GM19351 (cell line): Measurements from ENCODE around the gene NAB2.
"Not testable (repeated sequence)": the region's sequence is repeated elsewhere in the genome, so short reads cannot be mapped to it uniquely, and the experiment has no call there.

Source experiments
- ATAC-seq: cut with Tn5 transposase; IDR thresholded peaks from one replicate; pipeline ENCODE4 v1.9.1; 2021; ENCODE audit warnings: mild to moderate bottlenecking, moderate library complexity; ENCODE audit not compliant: unreplicated experiment

The NAB2 gene

DNA sequence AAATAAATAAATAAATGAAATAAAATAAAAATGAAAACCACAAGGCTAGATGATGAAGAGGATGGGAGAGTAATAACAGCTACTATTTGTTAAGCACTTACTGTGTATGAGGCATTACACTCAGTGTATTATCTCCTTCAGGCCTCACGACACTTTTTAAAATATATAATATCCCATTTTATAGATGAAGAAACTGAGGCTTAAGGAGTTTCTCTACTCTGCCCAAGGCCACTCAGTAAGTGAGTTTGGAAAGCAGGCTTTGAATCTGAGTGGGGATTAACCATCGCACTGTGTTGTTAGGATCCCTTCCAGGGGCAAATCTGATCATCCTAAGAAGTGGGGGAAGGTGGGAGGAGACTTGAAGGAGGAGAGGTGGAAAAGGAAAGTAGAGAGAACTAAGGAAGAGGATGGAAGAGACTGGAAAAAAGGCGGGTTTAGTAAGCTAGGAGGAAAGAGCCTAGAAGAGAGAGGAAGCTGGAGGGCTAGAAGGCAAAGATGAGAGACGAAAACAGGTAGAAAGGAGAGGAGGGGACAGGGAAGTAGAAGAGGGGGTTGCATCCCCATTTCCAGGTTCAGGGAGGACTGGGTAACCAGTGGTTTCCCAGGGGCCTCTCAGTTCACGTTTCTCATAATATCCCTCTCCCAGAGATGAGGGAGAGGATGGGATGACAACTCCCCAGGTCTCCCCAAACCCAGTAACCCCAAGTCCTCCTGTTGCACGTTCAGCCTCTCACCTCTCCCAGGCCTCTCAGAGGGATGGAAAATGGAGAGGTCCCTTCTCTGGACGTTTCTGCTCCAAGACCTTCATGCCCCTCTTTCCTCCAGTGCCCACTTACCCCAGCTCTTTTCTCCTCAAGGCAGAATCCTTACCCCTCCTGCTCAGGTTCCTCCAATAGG is 20.5 kb downstream of the NAB2 start:
- ATAC-seq, result no peak

DNA sequence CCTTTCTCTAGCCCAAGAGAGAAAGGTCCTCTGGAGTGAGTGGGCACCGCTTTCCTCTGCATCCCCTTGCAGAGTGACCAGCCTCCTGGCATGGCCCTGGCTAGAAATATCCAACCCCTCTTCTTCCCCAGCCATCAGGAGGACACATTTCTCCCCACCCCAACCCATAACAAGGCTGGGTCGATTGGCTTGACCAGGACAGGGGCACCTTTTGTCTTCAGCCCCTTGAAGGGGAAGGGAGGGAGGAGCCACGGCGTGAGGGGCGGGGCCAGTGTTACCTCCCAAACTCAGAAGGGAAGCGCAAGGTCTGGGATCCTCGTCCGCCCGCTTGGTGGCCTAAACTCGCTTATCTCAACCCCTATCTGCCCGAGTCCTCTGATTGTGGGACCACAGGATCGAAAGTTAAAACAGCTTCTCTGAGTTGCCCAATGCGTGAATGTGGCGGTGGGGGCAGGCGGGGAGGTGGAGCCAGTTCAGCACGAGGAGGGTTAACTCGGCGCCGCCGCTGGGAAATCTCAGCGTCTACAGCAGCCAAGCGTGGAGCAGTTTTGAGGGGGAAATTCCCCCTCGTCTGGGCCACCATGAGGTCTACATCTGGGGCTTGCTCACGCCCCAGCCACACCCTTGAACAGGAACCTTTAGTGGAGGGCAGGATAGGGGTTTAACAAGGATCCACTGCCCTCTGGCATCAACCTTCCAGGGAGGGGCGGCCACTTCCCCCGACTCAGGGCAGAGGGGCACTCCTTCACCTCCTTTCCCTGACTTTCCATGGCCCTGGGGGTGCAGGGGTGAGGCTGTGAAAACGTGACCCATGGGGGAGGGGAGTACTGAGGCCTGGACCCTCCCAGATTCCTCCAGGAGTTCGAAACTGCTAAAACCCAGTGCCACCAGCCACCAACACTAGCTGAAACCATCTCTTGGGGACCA is 21.5 kb downstream of the NAB2 start:
- peak; percentile 46 for ATAC-seq

DNA sequence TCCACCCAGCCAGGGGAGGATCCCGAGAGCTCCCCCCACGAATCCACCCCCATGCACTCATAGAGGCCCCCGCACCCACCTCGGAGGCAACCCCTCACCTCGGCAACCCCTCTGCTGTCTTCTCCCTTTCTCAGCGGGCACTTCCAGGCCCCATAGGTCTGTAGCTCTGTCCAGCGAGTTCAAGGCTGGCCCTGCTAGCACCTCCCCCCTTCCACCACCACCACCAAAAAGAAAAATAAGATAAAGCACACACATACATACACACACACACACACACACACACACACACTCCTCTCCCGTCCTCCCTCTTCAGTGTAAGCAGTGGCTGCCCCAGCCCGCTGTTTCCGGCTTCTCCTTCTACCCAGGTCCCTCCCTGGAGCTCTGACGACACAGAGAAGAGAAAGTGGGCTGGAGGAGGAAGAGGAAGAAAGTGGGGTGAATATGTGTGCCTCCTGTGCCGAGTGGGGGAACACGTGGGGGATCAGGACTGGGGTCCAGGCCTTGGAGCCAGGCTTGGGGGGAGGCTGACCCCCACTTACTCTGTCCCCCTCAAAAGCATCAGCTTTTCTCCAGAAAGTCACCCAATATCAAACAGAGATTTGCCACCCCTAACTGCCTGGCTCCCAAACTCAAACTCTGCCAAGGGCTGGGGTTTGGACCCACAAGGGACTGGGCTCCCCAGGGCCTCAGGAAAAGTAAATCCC is 22.3 kb downstream of the NAB2 start, which contains the start of gene STAT6:
TSS of gene STAT6 (minus strand) at position 332 of the 704 bp plus-strand sequence. CDS start 3,084 bp downstream, outside the sequence.
- ATAC-seq, result peak; percentile 67

DNA sequence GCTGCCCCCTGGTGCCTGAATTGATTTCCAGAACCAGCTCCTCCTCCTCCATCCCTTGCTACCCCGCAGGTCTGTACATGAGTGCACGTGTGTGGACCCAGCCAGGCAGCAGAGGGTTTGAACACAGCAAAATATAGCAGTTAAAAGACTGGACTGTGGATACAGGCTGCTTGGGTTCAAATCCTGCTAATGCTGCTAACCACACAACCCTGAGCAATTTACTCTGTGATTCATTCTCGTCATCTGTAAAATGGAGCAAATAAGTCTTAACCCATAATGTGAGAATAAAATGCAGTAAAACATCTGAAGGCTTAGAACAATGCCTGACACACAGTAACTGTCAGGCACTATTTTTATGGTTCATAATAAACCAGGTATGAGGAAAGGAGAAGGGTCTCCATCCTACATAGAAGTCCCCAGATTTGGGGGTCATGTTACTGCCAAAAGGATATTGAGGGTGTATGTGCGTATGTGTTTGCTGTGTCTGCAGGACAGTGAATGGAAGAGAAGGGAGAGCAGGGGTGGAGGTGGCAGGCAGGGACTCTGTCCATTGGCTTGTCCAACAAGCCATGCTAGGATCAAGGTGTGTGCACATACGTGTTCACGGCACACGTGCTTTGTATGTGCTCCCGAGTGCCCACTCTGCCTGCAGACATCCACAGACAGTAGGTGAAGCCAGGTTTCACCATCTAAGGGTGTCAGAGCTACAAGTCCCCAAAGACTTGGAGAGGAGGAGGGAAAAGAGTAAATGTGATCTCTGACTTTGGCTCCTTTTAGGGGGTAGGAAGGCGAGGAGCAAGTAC is 23.8 kb downstream of the NAB2 start:
- ATAC-seq, result peak; percentile 63

DNA sequence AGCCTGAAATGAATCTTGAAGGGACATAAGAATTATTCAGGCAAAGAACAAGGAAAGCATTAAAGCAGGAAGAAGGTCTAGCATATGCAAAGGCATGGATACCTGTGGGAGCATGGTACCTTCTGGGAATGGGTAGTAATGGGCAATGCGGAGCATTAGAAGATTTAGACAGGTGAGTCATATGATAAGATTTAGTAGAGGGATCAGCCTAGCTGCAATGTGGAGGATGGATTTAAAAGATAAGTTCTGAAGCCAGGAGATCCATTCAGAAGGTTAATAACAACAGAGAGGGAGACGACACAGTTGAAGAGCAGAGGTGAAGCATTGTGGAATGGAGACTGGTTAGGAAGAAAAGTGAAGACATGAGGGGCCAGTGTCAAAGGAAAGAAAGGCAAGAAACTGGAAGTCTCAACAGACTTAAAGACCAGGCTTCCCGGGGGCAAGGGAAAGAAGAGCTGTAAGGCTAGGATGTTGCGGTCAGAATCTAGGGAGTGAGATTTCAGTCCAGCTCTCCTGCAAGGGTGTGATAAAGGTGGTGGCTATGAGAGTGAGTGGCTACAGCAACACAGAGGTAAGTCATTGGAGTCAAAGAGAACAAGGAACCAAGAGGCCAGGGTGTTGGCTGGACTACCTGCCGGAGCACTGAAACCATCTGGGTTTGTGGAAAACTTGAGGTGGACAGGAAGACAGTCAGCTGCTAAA is 27.8 kb downstream of the NAB2 start:
- ATAC-seq, result no peak

DNA sequence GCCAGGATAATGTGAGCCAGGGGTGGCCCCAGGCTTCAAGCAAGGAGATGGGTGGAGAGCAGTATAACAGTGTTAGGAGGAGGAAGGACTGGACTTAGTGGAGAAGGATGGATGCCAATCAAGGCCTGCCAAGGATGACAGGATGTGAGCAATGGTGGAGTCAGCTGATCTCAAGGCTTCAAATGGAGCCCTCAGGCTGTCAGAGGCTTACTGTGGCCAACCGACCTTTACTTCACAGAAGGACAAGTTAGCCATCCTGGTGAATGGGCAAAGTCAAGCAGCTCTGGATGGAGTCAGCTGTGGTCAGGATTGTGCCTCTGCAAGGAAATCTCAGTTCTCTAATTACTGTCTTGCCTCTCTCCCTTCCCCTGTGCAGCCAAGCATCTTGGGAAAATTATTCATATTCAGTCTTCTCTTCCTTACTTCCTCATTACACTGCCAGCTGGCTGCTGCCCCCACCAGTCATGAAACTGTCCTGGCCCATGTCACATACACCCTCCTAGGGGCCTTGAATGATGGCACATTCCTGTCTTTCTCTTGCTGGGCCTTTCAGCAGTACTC is 29.9 kb downstream of the NAB2 start:
- no peak for ATAC-seq

DNA sequence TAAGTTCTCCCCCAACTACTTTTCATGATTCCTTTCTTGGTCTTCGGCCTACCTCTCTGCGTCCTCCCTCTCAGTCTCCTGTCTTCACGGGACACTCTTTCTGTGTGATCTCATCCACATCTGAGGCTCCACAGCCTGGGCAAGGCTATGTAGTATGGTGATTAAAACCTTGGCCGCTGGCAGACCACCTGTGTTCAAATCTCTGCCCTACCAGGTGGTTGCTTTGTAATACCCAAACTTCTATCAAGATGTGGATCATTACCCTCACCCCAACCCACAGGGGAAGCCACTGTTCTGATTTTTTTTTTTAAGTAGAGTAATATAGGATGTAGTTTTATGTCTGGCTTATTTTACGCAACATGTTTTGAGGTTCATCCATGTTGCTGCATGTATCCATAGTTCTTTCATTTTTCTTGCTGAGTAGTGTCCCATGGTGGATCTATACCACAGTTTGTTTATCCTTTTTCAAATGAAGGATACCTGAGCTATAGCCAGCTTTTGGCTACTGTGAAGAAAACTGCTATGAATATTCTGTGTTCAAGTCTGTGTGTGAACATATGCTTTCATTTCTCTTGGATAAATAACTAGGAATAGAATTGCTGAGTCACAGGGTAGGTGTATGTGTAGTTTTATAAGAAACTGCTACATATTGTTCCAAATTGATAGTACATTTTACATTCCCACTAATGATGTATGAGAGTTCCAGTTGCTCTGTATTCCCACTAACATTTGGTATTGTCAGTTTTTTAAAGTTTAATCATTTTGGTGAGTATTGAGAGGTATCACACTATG is 30.6 kb downstream of the NAB2 start:
- ATAC-seq, result no peak

DNA sequence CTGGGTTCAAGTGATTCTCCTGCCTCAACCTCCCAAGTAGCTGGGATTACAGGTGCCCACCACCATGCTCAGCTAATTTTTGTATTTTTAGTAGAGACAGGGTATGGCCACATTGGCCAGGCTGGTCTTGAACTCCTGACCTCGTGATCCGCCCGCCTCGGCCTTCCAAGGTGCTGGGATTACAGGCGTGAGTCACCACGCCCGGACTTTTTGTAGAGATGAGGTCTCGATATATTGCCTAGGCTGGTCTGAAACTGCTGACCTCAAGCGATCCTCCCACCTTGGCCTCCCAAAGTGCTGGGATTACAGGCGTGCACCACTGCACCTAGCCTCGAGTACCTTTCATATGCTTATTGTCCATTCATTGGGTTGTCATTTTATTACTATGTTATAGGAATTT is 31.8 kb downstream of the NAB2 start:
- ATAC-seq, result not testable (repeated sequence)

DNA sequence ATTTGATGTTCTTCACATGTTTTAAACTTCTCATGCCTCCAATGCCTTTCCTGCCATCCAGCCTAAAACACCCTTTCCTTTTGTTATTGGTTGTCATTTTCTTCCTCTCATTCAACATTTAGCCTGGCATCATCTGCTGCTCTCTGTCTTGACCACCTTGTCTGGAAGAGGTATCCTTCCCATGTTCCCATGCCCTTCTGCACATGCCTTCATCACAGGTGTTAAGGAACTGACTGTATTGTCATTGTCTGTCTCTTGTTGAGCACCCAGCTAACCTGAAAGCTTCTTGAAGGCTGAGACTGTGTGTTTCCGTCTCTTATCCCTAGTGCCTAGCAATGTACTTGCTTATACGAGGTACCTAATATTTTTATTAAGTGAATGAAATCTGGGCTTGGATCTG is 34.9 kb downstream of the NAB2 start:
- ATAC-seq, result no peak

DNA sequence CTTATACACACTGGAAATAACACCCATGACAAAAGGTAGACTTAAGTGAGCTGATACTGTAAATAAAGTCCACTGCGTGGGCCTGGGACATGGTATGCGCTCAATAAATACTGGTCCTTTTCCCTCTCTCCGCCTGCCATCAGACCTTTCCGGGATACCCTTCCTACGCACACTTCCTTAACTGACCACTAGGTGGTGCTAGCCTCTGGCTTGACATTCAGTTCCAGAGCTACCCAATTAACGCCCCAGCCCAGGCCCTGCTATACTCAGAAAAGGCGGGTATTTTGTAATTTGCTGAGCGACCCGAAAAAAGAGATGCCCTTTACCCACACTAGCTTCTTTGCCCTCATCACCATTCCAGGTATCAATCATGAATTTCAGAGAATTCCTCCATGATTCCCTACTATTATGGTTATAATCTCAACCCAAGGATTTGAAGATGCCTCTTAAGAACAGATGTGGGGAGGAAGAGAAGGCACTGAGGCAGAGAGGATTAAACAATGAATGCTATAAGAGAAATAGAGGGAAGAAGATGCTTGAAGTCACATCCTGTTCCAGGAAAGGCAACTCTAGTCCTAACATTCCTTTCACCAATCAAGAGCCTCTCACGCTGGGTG is 35.5 kb downstream of the NAB2 start:
- ATAC-seq, result peak; percentile 59

DNA sequence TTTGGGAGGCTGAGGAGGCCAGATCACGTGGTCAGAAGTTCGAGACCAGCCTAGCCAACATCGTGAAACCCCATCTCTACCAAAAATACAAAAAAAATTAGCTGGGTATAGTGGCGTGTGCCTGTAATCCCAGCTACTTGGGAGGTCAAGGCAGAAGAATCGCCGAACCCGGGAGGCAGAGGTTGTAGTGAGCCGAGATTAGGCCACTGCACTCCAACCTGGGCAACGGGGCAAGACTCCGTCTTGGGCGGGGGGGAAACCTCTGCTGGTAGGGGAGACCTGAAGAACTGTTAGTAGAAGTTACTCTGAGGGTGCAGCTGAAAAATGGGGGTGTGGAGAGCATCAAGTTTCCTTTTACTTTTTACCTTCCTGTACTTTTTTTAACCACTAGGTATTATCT is 37.1 kb downstream of the NAB2 start:
- ATAC-seq, result no peak

DNA sequence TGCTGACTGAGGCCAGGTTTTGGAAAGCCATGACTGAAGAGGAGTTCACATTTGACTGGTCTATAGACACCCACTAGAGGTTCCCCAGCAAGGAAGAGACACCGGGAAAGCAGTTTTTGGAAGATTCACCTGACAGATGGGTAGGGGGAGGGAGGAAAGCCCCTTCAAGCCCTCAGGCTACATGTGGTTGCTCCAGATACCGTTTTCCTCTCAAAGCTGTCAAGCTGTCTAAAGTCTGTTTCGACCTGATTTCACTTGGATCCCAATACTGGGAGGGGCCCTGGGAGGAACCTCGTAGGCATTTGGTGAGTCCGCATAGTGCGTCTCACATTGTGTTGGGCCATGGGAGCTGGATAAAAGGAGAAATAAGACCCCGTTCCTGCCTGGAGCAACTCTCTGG is 37.6 kb downstream of the NAB2 start:
- no peak for ATAC-seq

DNA sequence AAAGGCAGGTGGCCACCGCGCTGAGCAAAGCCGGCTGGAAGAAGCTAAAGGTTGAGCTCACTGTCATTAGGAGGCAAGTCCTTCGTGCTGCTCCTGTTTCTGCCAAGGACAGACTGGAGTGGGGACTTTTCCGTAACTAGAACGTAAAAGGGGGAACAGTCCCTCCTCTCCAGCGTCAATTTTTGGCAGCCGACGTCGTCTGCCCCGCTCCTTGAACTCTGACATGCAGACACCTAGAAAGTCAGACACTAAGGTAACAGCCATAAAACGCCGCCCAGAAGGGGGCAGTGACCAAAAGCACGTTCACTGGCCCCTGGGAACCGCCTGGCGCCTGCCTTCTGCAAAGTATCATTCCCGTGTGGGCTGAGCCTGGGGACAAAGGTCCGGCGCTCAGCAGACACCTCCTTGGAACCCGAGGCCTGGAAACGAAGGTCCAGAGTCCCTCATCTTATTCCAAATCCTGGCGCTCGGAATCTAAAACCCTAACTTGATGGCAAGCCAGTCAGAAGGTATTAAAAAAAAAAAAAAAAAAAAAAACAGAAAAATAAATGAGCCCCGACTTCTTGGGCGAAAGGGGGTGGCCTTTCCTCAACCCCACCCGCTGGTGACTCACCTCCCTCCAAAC is 38.3 kb downstream of the NAB2 start:
- ATAC-seq, result no peak

DNA sequence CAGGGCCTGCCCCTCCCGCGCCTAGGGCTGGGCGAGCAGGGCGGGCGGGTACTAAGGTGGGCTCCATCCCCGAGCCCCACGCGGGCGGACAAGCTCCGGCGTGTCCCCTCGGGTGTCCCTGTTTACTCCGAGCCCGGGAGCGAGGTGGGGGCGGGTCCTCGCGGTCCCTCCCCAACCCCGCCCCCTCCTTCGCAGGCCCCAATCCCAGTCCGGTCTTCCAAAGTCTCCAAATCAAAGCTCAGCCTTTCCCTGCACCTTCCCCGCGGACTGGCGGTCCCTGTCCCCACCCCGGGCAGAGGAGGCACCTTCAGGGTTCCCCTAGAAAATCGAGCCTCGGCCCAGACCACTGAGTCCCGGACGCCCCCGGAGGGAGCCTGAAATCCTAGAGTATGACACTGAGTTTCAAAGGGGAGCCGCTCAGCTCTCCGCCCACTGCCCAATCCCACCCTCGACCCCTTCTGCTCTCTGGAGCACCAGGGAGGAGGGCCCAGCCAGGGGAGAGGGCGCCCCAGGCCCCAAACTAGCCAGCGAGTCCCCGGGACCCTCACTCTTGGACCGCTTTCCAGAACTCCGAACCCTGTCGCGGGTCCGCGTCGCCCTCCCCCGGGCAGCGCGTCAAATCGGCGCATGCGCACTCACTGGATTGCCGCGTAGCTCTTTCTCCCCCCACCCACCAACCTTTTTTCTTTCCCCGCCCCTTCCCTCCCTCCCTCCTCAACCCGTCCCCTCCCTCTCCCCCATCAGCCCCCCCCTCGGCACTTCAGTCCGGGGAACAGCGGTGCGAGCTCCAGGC is 39.0 kb downstream of the NAB2 start, which contains the start of gene LRP1:
TSS of gene LRP1 (plus strand) at position 758 of the 793 bp plus-strand sequence. CDS start 482 bp downstream, outside the sequence.
- no peak for ATAC-seq

DNA sequence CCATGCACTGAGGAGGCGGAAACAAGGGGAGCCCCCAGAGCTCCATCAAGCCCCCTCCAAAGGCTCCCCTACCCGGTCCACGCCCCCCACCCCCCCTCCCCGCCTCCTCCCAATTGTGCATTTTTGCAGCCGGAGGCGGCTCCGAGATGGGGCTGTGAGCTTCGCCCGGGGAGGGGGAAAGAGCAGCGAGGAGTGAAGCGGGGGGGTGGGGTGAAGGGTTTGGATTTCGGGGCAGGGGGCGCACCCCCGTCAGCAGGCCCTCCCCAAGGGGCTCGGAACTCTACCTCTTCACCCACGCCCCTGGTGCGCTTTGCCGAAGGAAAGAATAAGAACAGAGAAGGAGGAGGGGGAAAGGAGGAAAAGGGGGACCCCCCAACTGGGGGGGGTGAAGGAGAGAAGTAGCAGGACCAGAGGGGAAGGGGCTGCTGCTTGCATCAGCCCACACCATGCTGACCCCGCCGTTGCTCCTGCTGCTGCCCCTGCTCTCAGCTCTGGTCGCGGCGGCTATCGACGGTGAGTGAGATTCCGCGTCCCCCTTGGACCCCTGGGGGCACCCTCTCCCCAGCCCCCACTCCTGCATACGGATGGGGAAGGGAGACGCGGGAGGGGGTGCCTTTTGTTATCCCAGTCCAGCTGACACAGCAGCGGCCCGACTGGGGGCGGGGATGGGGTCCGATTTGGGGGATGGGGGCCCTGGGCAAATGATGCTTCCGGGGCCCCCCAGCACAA is 39.8 kb downstream of the NAB2 start:
- ATAC-seq, result no peak

DNA sequence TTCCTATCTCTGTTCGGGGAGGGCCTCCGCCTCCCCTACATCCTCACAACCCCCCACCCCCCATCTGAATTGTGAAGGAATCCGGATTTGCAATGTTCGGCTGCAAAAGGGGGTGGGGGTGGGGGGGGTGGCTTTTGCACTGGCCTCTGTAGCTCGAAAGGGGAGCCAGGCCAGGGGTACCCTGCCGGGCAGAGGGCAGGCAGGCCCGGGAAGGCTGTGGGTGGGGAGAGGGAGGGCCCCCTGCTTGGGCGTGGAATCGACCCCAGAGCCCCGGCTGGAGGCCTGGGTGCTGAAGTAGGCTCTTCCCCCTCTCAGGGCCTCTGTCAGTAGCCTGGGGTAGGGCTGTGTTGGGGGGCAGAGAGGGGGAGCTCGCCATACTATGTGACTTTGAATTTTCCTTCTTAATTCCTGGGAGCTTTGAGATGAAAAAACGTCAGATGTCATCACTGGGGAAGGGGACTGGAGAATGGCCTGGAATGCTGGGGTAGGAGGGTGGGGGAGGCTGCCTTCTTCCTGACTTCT is 40.5 kb downstream of the NAB2 start:
- ATAC-seq, result no peak
